DMS114 treated with DMSO at 0.1 percent for 48 hours (cell line): Measurements from ENCODE around the gene MORN4.
"Not testable (repeated sequence)": the region's sequence is repeated elsewhere in the genome, so short reads cannot be mapped to it uniquely, and the experiment has no call there.

Experiments used
- DNase-seq: peaks from one replicate; lab custom pipeline; 2025; ENCODE audit not compliant: unreplicated experiment; lab: John Stamatoyannopoulos, UW

The MORN4 gene

GRCh38 chr10:97642471-97643159, 9.3 kb upstream of the MORN4 start:
- DNase-seq, result not testable (repeated sequence)

GRCh38 chr10:97640868-97641811, 7.8 kb upstream of the MORN4 start:
- no peak for DNase-seq

GRCh38 chr10:97640174-97640867, 7.0 kb upstream of the MORN4 start, which contains the start of gene PI4K2A:
TSS of gene PI4K2A (plus strand) at chr10:97640671. CDS start at chr10:97640743, 72 bp downstream.
- DNase-seq, result peak; percentile 99

GRCh38 chr10:97639090-97639489, 5.8 kb upstream of the MORN4 start:
- DNase-seq, result not testable (repeated sequence)

GRCh38 chr10:97635577-97635976, 2.3 kb upstream of the MORN4 start:
- DNase-seq, result no peak

- DNase-seq, result no peak
Measured at GRCh38 chr10:97633921-97634320, 621 bp upstream of the MORN4 start.

- no peak for DNase-seq
Measured at GRCh38 chr10:97631098-97631497, 2.2 kb downstream of the MORN4 start.

GRCh38 chr10:97629289-97629688, 4.0 kb downstream of the MORN4 start:
- DNase-seq, result no peak

- no peak for DNase-seq
Measured at GRCh38 chr10:97628228-97628627, 5.1 kb downstream of the MORN4 start.

GRCh38 chr10:97627731-97628130, 5.6 kb downstream of the MORN4 start:
- no peak for DNase-seq

- DNase-seq, result no peak
Measured at GRCh38 chr10:97623277-97623676, 10.0 kb downstream of the MORN4 start.

GRCh38 chr10:97618733-97619132, 14.6 kb downstream of the MORN4 start:
- DNase-seq, result no peak

GRCh38 chr10:97618285-97618684, 15.0 kb downstream of the MORN4 start:
- DNase-seq, result no peak

GRCh38 chr10:97612386-97612785, 20.9 kb downstream of the MORN4 start:
- peak; percentile 39 for DNase-seq

GRCh38 chr10:97611473-97611872, 21.8 kb downstream of the MORN4 start:
- no peak for DNase-seq

- DNase-seq, result no peak
Measured at GRCh38 chr10:97608991-97609561, 24.2 kb downstream of the MORN4 start.

GRCh38 chr10:97607095-97607636, 26.1 kb downstream of the MORN4 start:
- no peak for DNase-seq

- no peak for DNase-seq
Measured at GRCh38 chr10:97601268-97602215, 31.8 kb downstream of the MORN4 start.

- DNase-seq, result no peak
Measured at GRCh38 chr10:97600616-97601015, 32.7 kb downstream of the MORN4 start.

- no peak for DNase-seq
Measured at GRCh38 chr10:97599272-97599619, 34.1 kb downstream of the MORN4 start.
